Retina (tissue), 1 donor: ENCODE results near the gene MS4A5.

Experiments
- DNase-seq: peaks from one replicate; pipeline ENCODE4 v3.0.0-alpha.2; 2016

Gene MS4A5

GRCh38 chr11:60485987-60486386 is 56.6 kb downstream of the MS4A5 start:
- no peak for DNase-seq

DNA sequence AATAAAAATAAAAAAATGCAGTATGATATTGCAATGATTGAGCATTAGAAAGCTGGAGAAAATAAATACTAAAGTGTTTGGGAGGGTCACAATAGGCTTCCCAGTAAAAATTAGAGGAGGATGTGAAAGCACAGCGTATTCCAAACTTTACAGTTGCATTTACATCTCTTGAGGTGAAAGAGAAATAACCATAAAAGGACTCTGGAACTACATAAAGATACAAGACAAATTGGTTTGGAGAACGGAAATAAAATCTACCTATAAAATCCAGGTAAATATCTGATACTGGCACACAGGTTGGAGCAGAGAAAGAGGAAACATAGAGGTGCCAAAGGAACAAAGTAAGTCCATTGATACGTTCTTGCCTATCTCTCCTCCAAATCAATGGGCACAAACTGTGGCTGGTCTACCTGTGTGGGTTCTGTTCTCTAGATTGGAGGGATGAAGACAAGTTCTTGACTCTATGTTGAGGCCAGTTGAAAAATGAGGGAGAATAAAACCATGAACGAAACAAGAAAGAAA is 63.2 kb downstream of the MS4A5 start, which contains the start of gene MS4A12:
Gene MS4A12 (plus strand): TSS at position 291 of the 522 bp plus-strand sequence. CDS start 4,541 bp downstream, outside the sequence.
- DNase-seq: no peak

DNA sequence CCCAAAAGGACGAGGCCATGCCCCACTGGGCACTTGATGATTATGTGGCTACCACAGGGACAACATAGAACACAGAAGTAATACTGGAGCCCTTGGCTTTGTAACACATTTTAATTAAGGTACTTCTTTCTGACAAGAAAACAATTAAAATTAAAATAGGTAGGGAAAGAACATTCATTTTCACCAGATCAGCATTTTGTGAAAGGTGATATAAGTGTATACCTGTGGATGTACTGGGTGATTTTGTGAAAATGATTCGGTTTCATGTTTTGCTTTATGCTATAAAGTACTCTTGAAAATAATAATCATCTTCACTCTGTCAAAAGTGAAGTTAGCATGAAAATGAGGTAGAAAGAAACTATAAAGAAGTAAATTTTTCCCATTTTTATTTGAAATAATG is 64.1 kb downstream of the MS4A5 start:
- no peak for DNase-seq
